Gastrocnemius medialis (tissue), 4 donors: ENCODE data around the gene TLX3. TPM values are rescaled to one million over a fixed set of nuclear protein-coding genes. Genes with fewer than 3 reads are reported as not detected.

Source experiments
- ATAC-seq, 2 donors: fragments of 150-250 bp; one replicate each; pipeline ENCODE4 v1.9.1; 2016
- DNase-seq, 2 donors: peaks; one replicate each; pipeline ENCODE4 v3.0.0-alpha.2; 2019
- H3K27ac ChIP-seq, 4 donors: fragments of 200-600 bp; sonication (generic); 1 replicate in 1 of 4; 2 replicates in 3 of 4; pipeline ENCODE4 v1.5.1; 2016 to 2018; ENCODE audit warnings: mild to moderate bottlenecking in 2 of 4, moderate library complexity in 1 of 4
- H3K27me3 ChIP-seq, 3 donors: fragments of 200-600 bp; sonication (generic) in 2 of 3; 1 replicate in 1 of 3; 2 replicates in 2 of 3; pipeline versions ENCODE4 v1.5.1 to v1.6.0; 2016 to 2019; ENCODE audit warnings: mild to moderate bottlenecking in 1 of 3, moderate library complexity in 1 of 3
- H3K36me3 ChIP-seq, 2 donors: fragments of 200-600 bp; sonication (generic) in 1 of 2; one replicate each; pipeline ENCODE4 v1.5.1; 2017 to 2018
- H3K4me1 ChIP-seq, 2 donors: fragments of 200-600 bp; sonication (generic) in 1 of 2; one replicate each; pipeline ENCODE4 v1.5.1; 2016 to 2017; ENCODE audit warnings: mild to moderate bottlenecking in 2 of 2
- H3K4me3 ChIP-seq, 4 donors: fragments of 200-600 bp; sonication (generic) in 3 of 4; 1 replicate in 1 of 4; 2 replicates in 3 of 4; pipeline ENCODE4 v1.5.1; 2016 to 2019; ENCODE audit warnings: mild to moderate bottlenecking in 2 of 4
- H3K9me3 ChIP-seq, 3 donors: fragments of 200-600 bp; sonication (generic) in 2 of 3; 1 replicate in 1 of 3; 2 replicates in 2 of 3; pipeline ENCODE4 v1.5.1; 2016 to 2019
- CTCF ChIP-seq, 5 experiments: fragments of 450-650 bp in 3 of 5; fragments of 200-600 bp in 2 of 5; sonication (generic) in 2 of 5; IDR thresholded peaks in 4 of 5; conservative IDR thresholded peaks in 1 of 5; 1 replicate in 4 of 5; 2 replicates in 1 of 5; pipeline ENCODE4 v1.5.1; 2016 to 2019; ENCODE audit warnings: antibody characterized with exemption in 5 of 5, mild to moderate bottlenecking in 3 of 5, moderate library complexity in 3 of 5
- POLR2A ChIP-seq, 2 donors: fragments of 450-650 bp; IDR thresholded peaks; one replicate each; pipeline ENCODE4 v1.6.1; 2017; ENCODE audit warnings: antibody characterized with exemption in 2 of 2, mild to moderate bottlenecking in 2 of 2, moderate library complexity in 2 of 2
- in situ Hi-C, 4 donors: fragments of 200-750 bp; cut with MboI; loops; one replicate each; pipeline versions ENCODE4 v1.15.0 to v1.8.0; 2017; ENCODE audit warnings: low sequenced_read_pairs in 4 of 4
- intact Hi-C: fragments of 100-400 bp; cut with DNase I; formaldehyde crosslinking; loops from one replicate; pipeline ENCODE4 v1.15.1; 2023; ENCODE audit warnings: low total_unique reads
- total RNA-seq, 4 donors: library from RNA; depleted of rRNA; stranded (reverse); fragments of >200 nt; gene quantifications; one replicate each; pipeline versions ENCODE4 v1.1.0 to v1.2.3, GENCODE V29; 2016

The TLX3 gene
- total RNA-seq, 4 donors from 2014 or later = not detected

GRCh38 chr5:171323806-171324632, 15.0 kb downstream of the TLX3 start:
- H3K27me3 ChIP-seq = peaks cover 47 to 64% (median 53%) of the 10 kb centered on the region in 3 donors

GRCh38 chr5:171330021-171330420, 21.0 kb downstream of the TLX3 start:
- TF ChIP-seq POLR2A (IDR thresholded peaks at IDR 0.05) (no peak), CTCF (IDR thresholded peaks at IDR 0.05 in 4 of 5, conservative IDR thresholded peaks at IDR 0.05 in 1 of 5) (no peak)
- peaks cover 23 to 42% (median 37%) of the 10 kb centered on the region in 3 donors for H3K27me3 ChIP-seq
- H3K9me3 ChIP-seq = no peaks in the 10 kb centered on the region
- no peak overlapping the region for H3K27ac ChIP-seq
- DNase-seq = no peak
- ATAC-seq = no peak
- no peak overlapping the region for H3K4me3 ChIP-seq
- intact Hi-C loops = no loop called here
- H3K36me3 ChIP-seq = no peaks in the 10 kb centered on the region
- in situ Hi-C loops = loop anchor here in 3 of 4 donors (10.0 to 25.0 kb wide), 3 partner anchors 125 to 893 kb away; no protein-coding TSS in a partner anchor
- no peaks in the 10 kb centered on the region for H3K4me1 ChIP-seq

More at GRCh38 chr5:171323806-171324632, 15.0 kb downstream of the TLX3 start:
- Histone ChIP-seq H3K27ac (no peak overlapping the region), H3K4me1 (no peaks in the 10 kb centered on the region), H3K36me3 (no peaks in the 10 kb centered on the region), H3K9me3 (no peaks in the 10 kb centered on the region), H3K4me3 (no peak overlapping the region)
- no peak for ATAC-seq
- in situ Hi-C loops = no loop called here
- intact Hi-C loops = no loop called here
- no peak for DNase-seq
- TF ChIP-seq POLR2A (IDR thresholded peaks at IDR 0.05) = no peak
- TF ChIP-seq CTCF (IDR thresholded peaks at IDR 0.05 in 4 of 5, conservative IDR thresholded peaks at IDR 0.05 in 1 of 5) = no peak

DNA sequence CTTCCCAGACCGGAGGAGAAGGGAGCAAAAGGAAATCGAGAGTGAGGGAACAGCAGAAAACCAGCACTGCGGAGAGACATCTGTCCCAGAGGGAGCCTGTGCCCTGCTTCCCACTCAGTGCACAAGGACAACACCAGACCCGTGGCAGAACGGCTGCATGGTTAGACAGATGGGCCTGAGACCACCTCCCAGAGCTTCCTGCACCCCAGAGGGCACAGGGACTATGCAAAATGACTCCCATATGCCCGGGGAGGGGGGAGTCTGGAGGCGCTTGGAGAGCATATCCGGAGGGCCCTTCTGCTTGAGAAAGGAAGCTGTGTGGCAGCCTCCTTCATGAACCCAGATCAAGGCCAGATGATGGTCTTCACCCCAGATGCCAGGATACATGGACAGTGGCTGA, 26.6 kb downstream of the TLX3 start:
- no peaks in the 10 kb centered on the region for H3K36me3 ChIP-seq
- H3K9me3 ChIP-seq = no peaks in the 10 kb centered on the region
- H3K4me3 ChIP-seq = no peak overlapping the region
- intact Hi-C loops = loop anchor here (2.0 kb wide), 1 partner anchor 129 kb away; no protein-coding TSS in a partner anchor
- ATAC-seq (no peak), DNase-seq (no peak)
- in situ Hi-C loops = loop anchor here in 3 of 4 donors (10.0 to 25.0 kb wide), 3 partner anchors 131 to 898 kb away; no protein-coding TSS in a partner anchor
- H3K27ac ChIP-seq = no peak overlapping the region
- peaks cover 14 to 46% (median 43%) of the 10 kb centered on the region in 3 donors for H3K27me3 ChIP-seq
- H3K4me1 ChIP-seq = no peaks in the 10 kb centered on the region
- TF ChIP-seq CTCF (IDR thresholded peaks at IDR 0.05 in 4 of 5, conservative IDR thresholded peaks at IDR 0.05 in 1 of 5) (no peak), POLR2A (IDR thresholded peaks at IDR 0.05) (no peak)

GRCh38 chr5:171336521-171337209, 27.6 kb downstream of the TLX3 start:
- H3K4me1 ChIP-seq = no peaks in the 10 kb centered on the region
- DNase-seq (no peak), ATAC-seq (no peak)
- TF ChIP-seq POLR2A (IDR thresholded peaks at IDR 0.05) = no peak
- peak in 3 of 5 experiments; percentile 12 to 41 (median 32) for TF ChIP-seq CTCF (IDR thresholded peaks at IDR 0.05 in 4 of 5, conservative IDR thresholded peaks at IDR 0.05 in 1 of 5)
- no peaks in the 10 kb centered on the region for H3K36me3 ChIP-seq
- peaks cover 14 to 48% (median 37%) of the 10 kb centered on the region in 3 donors for H3K27me3 ChIP-seq
- peak overlapping the region in 3 of 4 donors; percentile 23 to 51 (median 44) for H3K4me3 ChIP-seq
- intact Hi-C loops = loop anchor here (2.0 kb wide), 1 partner anchor 130 kb away; no protein-coding TSS in a partner anchor
- no peak overlapping the region for H3K27ac ChIP-seq
- in situ Hi-C loops = loop anchor here in 3 of 4 donors (10.0 to 25.0 kb wide), 3 partner anchors 132 to 899 kb away; no protein-coding TSS in a partner anchor
- H3K9me3 ChIP-seq = no peaks in the 10 kb centered on the region
